SHP77 (cell line): ENCODE results near the gene SMIM27.
"Not testable (repeated sequence)": the region's sequence is repeated elsewhere in the genome, so short reads cannot be mapped to it uniquely, and the experiment has no call there.

ENCODE experiments used
- DNase-seq, 2 experiments: peaks; one replicate each; lab custom pipeline; 2025; lab: John Stamatoyannopoulos, UW

SMIM27 gene

DNA sequence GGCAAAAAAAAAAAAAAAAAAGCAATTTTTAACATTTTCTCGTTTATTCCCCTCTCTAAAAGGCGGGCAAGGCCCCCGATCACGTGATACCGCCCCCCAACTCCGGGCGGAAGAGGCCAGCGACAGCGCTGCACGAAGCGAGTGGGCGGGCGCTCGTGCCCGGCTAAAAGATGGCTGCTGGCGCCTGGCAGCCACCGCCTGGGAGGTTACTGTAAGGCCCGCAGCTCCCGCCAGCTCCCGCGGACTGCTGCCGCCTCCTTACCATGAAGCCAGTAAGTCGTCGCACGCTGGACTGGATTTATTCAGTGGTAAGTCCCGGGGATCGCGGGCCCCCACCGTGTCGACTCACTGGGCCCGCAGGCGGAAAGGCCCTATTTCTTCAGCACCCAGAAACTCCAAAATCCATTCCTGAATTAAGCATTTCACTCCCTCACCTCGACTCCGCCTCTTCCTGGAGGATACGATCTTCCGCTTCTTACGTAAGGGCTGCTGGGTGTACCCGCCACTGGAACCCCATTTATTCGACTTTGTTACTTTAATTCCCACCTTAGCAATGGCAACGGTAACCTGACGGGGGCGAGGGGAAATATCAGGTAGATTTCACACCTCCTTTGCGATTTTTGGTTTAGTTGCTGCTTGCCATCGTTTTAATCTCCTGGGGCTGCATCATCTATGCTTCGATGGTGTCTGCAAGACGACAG is at the start of gene SMIM27, which contains the start of gene TOPORS:
TSS of gene SMIM27 (plus strand) at position 156 of the 701 bp plus-strand sequence. CDS start at position 264, 108 bp downstream.
TSS of gene TOPORS (minus strand) at position 415 of the 701 bp plus-strand sequence. CDS start at position 265, 150 bp downstream.
- DNase-seq, result peak; percentile 73 to 75

DNA sequence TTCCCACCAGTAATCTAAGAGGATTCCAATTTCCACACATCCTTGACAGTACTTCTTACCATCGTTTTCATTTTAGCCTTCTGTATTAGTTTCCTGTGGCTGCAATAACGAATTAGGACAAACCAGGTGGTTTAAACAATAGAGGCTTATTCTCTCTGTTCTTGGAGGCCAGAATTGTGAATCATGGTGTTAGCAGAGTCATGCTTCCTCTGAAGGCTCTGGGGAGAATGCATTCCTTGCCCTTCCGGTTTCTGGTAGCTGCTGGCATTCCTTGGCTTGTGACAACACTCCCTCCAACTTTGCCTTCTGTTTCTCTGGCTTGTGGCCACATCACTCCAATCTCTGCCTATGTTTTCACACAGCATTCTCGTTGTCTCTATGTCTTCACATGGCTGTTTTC is 49.7 kb upstream of the SMIM27 start:
- no peak for DNase-seq

DNA sequence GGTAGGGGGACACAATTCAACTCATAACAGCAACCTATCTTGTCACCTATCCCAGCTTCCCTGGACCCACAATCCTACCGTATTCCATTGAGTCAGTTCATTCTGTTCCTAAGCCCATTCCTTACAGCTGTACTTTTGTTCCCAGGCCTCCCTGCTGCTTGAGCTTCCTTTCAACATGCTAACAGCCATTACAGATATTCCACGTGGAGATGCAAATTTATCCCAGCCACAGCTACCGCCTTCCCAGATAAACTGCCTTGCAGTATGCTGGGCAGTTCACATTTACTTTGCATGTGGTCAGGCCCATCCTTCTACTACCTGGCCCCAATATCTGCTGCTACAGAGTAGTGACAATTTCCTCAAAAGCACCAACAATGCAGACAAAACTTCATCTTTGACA is 49.1 kb upstream of the SMIM27 start:
- no peak for DNase-seq

GRCh38 chr9:32508728-32509127 is 43.4 kb upstream of the SMIM27 start:
- no peak for DNase-seq

GRCh38 chr9:32516241-32516640 is 35.9 kb upstream of the SMIM27 start:
- no peak for DNase-seq

GRCh38 chr9:32518276-32518675 is 33.9 kb upstream of the SMIM27 start:
- no peak for DNase-seq

DNA sequence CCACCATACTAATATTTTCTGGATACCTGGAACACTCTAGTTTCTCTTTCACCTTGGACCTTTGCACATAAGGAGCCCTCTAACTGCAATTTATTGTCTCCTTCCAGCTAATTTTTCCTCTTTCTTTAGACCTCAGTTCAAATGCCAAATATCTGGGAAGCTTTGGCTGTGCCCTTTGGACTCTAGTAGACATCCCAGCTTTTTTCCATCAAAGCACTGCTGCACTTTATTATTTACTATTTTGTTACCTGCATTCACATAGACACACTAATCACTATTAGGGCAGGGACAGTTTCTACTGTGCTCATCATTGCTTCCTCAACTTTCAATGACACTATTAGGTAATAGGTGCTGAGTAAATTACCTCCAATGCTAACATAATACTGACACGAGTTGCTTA is 28.2 kb upstream of the SMIM27 start:
- DNase-seq, result no peak

- not testable (repeated sequence) for DNase-seq
Observed at GRCh38 chr9:32524558-32524891, 27.6 kb upstream of the SMIM27 start.

DNA sequence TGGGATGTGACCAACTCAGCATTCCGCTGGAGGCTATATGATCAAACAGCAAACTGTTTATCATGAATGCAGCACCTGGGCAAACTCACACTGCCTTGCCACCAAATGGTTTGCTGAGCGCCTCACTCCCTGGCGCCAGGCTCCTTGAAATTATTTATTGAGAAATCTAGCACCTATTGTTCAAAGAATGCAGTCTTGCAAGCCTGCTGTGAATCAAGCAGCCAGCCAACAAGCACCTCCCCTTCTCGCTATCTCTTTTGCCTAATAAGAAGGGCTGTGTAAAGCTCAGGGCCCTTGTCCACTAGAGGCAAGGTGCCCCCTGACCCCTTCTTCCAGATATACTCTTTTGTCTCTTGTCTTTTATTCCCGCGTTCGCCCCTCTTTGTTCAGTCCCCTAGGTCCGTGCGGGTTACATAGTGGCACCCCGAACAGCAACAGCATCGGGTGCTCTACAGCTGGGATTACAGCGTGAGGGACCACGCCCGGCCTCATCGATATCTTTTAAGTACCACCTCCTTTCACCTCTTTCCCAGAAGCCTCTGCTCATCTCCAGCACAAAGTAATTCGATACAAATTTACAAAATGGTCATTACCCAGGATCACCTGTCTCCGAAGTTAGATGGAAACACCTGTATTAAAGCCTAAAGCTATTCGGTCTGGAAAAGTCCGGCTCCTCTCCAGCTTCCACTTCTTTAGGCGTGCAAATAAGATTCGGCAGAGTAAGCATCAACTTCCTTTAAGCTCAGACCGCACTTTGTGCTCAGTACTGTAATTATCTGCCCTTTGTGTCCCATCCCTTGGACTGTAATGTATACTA is 27.0 kb upstream of the SMIM27 start:
- peak in 1 of 2 experiments; percentile 8 for DNase-seq

GRCh38 chr9:32525709-32526030 is 26.5 kb upstream of the SMIM27 start:
- DNase-seq, result no peak

- peak; percentile 50 to 72 for DNase-seq
Observed at GRCh38 chr9:32526041-32526706, 26.0 kb upstream of the SMIM27 start, which contains the start of gene RIGI. RIGI (minus strand) TSS chr9:32526196; CDS start chr9:32526166, 30 bp downstream.

DNA sequence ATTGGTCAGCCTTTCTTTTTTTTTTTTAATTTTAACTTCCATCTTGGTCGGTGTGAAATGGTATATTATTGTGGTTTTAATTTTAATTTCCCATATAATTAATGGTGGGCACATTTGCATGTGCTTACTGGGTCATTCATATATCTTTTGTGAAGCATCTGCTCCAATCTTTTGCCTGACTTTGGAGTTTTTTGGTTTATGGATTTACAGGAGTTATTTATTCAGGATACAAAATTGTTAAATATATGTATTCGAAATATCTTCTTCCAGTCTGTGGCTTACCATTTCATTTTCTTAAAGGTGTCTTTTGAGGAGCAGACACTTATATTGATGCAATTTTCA is 25.4 kb upstream of the SMIM27 start:
- no peak for DNase-seq

GRCh38 chr9:32533336-32533735 is 18.8 kb upstream of the SMIM27 start:
- no peak for DNase-seq

- DNase-seq, result no peak
Observed at GRCh38 chr9:32533816-32534215, 18.3 kb upstream of the SMIM27 start.

- no peak for DNase-seq
Observed at GRCh38 chr9:32543047-32543446, 9.1 kb upstream of the SMIM27 start.

DNA sequence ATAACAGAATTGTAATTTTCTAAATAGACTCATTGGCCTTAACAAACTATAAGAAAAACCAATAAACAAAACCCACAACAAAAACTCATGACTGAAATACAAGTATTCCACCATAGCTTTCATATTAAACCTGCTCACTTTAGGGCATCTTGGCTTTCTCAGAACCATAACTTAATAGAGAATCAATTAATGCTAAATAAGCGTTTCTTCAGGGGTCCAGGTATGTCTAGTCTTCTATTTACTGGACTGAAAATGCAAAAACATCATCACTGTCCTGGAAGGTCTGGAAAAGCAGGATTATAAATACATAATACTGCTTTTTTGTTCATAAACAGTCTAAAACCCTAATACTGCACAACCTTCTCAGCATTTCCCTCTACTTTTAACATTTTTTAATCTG is 6.2 kb upstream of the SMIM27 start:
- no peak for DNase-seq

- DNase-seq, result not testable (repeated sequence)
Observed at GRCh38 chr9:32548213-32548612, 3.9 kb upstream of the SMIM27 start.

- no peak for DNase-seq
Observed at GRCh38 chr9:32550150-32550561, 2.0 kb upstream of the SMIM27 start.

GRCh38 chr9:32550562-32551275 is 1.4 kb upstream of the SMIM27 start:
- peak; percentile 64 to 84 for DNase-seq

DNA sequence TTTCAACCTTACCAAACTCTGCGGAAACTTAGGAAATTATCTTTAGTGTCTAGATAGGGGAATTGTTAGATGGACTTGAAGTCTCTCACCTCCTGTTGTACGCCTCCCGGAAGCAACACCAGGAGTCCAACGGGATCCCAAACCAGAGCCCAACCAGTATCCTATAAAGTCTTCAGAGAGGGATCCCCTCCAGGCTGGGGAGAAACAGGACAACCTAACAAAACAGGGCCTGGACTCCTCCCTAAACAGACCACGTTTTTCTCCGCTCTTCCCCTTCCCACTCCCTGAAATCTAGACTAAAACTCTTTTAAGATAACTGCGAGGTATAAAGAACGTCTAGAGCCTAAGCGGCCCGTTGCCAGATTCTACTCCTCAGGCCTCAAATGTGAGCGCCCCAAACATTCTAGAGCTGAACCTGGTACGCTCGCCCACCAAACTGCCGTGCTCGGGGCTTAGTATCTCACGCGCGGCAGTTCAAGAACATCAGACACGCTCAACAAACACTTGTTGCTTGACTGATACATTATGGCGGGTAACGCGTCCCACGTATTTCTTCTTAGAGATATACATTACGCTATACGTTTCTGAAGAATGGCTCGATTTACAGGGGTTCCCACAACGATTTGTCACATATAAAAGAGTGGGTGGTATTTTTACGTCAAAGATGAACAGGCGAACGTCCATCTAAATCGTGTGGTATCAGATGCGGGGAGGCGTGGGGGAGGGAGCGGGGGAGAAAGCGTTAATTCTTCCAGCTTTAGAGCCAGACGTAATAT is 663 bp upstream of the SMIM27 start:
- peak; percentile 13 to 25 for DNase-seq

GRCh38 chr9:32554107-32554506 is 2.0 kb downstream of the SMIM27 start:
- no peak for DNase-seq
